ENCODE measurements around the gene CELF4.

CELF4 gene

DNA sequence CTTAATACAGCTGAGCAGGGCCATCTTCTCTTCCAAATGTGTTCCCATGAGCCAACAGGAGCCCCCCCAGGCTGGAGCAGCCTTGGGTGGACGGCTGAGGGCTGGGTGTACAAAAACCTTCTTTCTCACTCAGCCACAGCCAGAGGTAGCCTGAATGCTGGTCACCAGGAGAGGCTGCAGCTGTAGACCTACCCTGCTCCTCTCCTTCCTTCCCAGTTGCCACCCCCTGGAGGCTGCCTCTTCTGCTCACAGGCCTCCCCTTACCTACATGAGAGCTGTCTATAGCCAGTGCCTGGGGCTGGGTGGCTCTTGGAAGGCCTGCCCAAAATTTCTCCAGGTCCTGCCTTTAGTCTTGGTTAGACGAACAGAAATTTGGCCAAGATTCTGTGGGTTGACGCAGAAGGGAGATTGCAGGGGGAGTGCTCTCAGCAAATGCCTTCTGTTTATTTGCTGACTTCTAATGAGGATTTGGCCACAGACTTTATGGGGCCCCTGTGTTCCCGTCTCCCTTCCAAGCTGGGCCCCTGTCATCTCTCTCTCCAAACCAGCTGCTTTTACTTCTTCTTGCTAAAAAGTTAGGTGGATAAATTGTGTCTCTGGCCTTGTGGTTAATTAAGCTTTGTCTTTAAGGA lies 18.3 kb downstream of the CELF4 start:
- H3K4me3 Mint-ChIP-seq = no peak overlapping the region
- no peak for DNase-seq (ENCODE audit: low spot score)
- H3K27ac Mint-ChIP-seq = no peak overlapping the region
- no peaks in the 10 kb centered on the region for H3K27me3 Mint-ChIP-seq (ENCODE audit: low read depth)
- no peaks in the 10 kb centered on the region for H3K4me1 Mint-ChIP-seq (ENCODE audit: low read depth)
- no peaks in the 10 kb centered on the region for H3K9me3 Mint-ChIP-seq
- H3K36me3 Mint-ChIP-seq (ENCODE audit: low read depth) = no peaks in the 10 kb centered on the region

- Mint-ChIP-seq H3K27ac (no peak overlapping the region), H3K36me3 (ENCODE audit: low read depth) (no peaks in the 10 kb centered on the region), H3K4me1 (ENCODE audit: low read depth) (no peaks in the 10 kb centered on the region), H3K4me3 (no peak overlapping the region), H3K9me3 (no peaks in the 10 kb centered on the region), H3K27me3 (ENCODE audit: low read depth) (no peaks in the 10 kb centered on the region)
- no peak for DNase-seq (ENCODE audit: low spot score)
Measured at GRCh38 chr18:37546651-37547050, 18.9 kb downstream of the CELF4 start.

- Mint-ChIP-seq H3K27ac (no peak overlapping the region), H3K9me3 (no peaks in the 10 kb centered on the region), H3K4me1 (ENCODE audit: low read depth) (no peaks in the 10 kb centered on the region), H3K4me3 (no peak overlapping the region), H3K36me3 (ENCODE audit: low read depth) (no peaks in the 10 kb centered on the region), H3K27me3 (ENCODE audit: low read depth) (no peaks in the 10 kb centered on the region)
- no peak for DNase-seq (ENCODE audit: low spot score)
Measured at GRCh38 chr18:37546272-37546537, 19.4 kb downstream of the CELF4 start.

DNA sequence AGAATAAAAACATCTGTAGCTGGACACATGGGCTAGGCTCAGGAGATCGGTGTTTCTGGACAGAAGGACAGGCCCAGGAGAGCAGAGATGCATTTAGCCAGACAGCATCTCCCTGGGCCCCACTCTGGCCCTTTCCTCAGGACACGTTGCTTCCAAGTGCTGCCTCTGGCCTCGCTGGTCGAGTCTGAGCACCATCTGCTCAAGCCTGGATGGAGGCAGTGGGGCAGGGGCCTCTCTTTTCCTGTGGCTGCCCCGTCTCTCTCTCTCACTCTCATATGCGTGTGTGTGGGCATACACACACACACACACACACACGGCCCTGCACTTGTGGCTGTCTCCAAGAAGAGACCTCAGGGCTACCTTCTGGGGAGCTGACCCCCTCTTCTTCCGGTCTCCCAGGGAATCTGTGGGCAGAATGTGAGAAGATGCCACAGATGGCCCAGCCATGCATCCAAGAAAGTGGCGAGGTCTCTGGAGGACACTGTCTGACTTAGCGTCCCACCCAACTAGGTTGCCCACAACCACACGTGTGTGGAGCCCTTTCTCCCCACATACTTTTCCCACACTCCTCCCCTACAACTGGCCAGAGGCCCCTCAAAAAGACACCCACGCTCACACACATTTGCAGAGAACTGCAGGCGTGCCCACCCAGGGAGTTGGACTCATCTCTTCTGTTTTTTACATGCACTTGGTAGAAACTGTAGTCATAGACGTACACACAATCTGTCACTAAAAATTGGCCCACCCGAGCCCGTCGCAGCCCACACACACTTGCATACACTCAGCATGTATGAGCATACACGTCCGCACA lies 19.9 kb downstream of the CELF4 start:
- H3K4me1 Mint-ChIP-seq (ENCODE audit: low read depth) = no peaks in the 10 kb centered on the region
- H3K9me3 Mint-ChIP-seq = no peaks in the 10 kb centered on the region
- no peak overlapping the region for H3K4me3 Mint-ChIP-seq
- no peak overlapping the region for H3K27ac Mint-ChIP-seq
- H3K36me3 Mint-ChIP-seq (ENCODE audit: low read depth) = no peaks in the 10 kb centered on the region
- H3K27me3 Mint-ChIP-seq (ENCODE audit: low read depth) = no peaks in the 10 kb centered on the region
- no peak for DNase-seq (ENCODE audit: low spot score)

DNA sequence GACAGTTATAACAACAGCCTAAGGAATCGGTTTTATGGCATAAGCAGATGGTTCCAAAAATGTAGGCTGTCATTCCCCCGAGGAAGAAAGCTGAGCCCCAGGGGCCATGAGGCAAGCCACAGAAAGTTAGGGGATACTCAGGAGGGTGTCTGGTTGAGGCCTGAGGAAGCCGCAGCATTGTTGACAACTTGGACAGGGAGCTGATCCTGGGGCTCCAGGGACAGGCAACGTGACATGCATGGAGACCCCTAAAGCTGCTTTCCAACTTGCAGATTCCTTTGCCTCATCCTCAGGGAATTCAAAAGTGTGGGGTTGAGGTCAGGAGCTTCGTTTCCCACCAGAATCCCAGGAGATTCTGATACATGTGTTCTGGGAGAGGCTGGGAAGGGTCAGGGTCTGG lies 20.9 kb downstream of the CELF4 start:
- DNase-seq (ENCODE audit: low spot score) = no peak
- no peak overlapping the region for H3K4me3 Mint-ChIP-seq
- H3K9me3 Mint-ChIP-seq = no peaks in the 10 kb centered on the region
- no peak overlapping the region for H3K27ac Mint-ChIP-seq
- H3K27me3 Mint-ChIP-seq (ENCODE audit: low read depth) = no peaks in the 10 kb centered on the region
- H3K36me3 Mint-ChIP-seq (ENCODE audit: low read depth) = no peaks in the 10 kb centered on the region
- no peaks in the 10 kb centered on the region for H3K4me1 Mint-ChIP-seq (ENCODE audit: low read depth)

GRCh38 chr18:37544217-37544616 lies 21.4 kb downstream of the CELF4 start:
- Mint-ChIP-seq H3K4me1 (ENCODE audit: low read depth) (no peaks in the 10 kb centered on the region), H3K27me3 (ENCODE audit: low read depth) (no peaks in the 10 kb centered on the region), H3K4me3 (no peak overlapping the region), H3K36me3 (ENCODE audit: low read depth) (no peaks in the 10 kb centered on the region), H3K9me3 (no peaks in the 10 kb centered on the region), H3K27ac (no peak overlapping the region)
- DNase-seq (ENCODE audit: low spot score) = no peak

- Mint-ChIP-seq H3K27ac (no peak overlapping the region), H3K4me3 (no peak overlapping the region), H3K36me3 (ENCODE audit: low read depth) (no peaks in the 10 kb centered on the region), H3K27me3 (ENCODE audit: low read depth) (peaks cover 7% of the 10 kb centered on the region), H3K9me3 (no peaks in the 10 kb centered on the region), H3K4me1 (ENCODE audit: low read depth) (no peaks in the 10 kb centered on the region)
- no peak for DNase-seq (ENCODE audit: low spot score)
Measured at GRCh38 chr18:37543321-37543720, 22.3 kb downstream of the CELF4 start.

- H3K4me3 Mint-ChIP-seq = no peak overlapping the region
- H3K27me3 Mint-ChIP-seq (ENCODE audit: low read depth) = peaks cover 9% of the 10 kb centered on the region
- H3K27ac Mint-ChIP-seq = no peak overlapping the region
- H3K36me3 Mint-ChIP-seq (ENCODE audit: low read depth) = no peaks in the 10 kb centered on the region
- no peak for DNase-seq (ENCODE audit: low spot score)
- no peaks in the 10 kb centered on the region for H3K4me1 Mint-ChIP-seq (ENCODE audit: low read depth)
- H3K9me3 Mint-ChIP-seq = no peaks in the 10 kb centered on the region
Measured at GRCh38 chr18:37541517-37541916, 24.1 kb downstream of the CELF4 start.

- no peak for DNase-seq (ENCODE audit: low spot score)
- no peak overlapping the region for H3K27ac Mint-ChIP-seq
- H3K4me1 Mint-ChIP-seq (ENCODE audit: low read depth) = no peaks in the 10 kb centered on the region
- H3K4me3 Mint-ChIP-seq = no peak overlapping the region
- H3K9me3 Mint-ChIP-seq = no peaks in the 10 kb centered on the region
- peaks cover 9% of the 10 kb centered on the region for H3K27me3 Mint-ChIP-seq (ENCODE audit: low read depth)
- H3K36me3 Mint-ChIP-seq (ENCODE audit: low read depth) = no peaks in the 10 kb centered on the region
Measured at GRCh38 chr18:37540424-37541138, 25.0 kb downstream of the CELF4 start.

GRCh38 chr18:37539236-37539635 lies 26.4 kb downstream of the CELF4 start:
- Mint-ChIP-seq H3K4me3 (no peak overlapping the region), H3K27ac (no peak overlapping the region), H3K9me3 (no peaks in the 10 kb centered on the region), H3K4me1 (ENCODE audit: low read depth) (no peaks in the 10 kb centered on the region), H3K36me3 (ENCODE audit: low read depth) (no peaks in the 10 kb centered on the region), H3K27me3 (ENCODE audit: low read depth) (peaks cover 9% of the 10 kb centered on the region)
- no peak for DNase-seq (ENCODE audit: low spot score)

- Mint-ChIP-seq H3K4me3 (no peak overlapping the region), H3K27me3 (ENCODE audit: low read depth) (peaks cover 9% of the 10 kb centered on the region), H3K27ac (no peak overlapping the region), H3K4me1 (ENCODE audit: low read depth) (no peaks in the 10 kb centered on the region), H3K36me3 (ENCODE audit: low read depth) (no peaks in the 10 kb centered on the region), H3K9me3 (no peaks in the 10 kb centered on the region)
- no peak for DNase-seq (ENCODE audit: low spot score)
Measured at GRCh38 chr18:37538526-37539205, 26.9 kb downstream of the CELF4 start.

- H3K4me1 Mint-ChIP-seq (ENCODE audit: low read depth) = no peaks in the 10 kb centered on the region
- peak; percentile 29 for DNase-seq (ENCODE audit: low spot score)
- H3K4me3 Mint-ChIP-seq = no peak overlapping the region
- H3K27ac Mint-ChIP-seq = no peak overlapping the region
- H3K9me3 Mint-ChIP-seq = no peaks in the 10 kb centered on the region
- H3K36me3 Mint-ChIP-seq (ENCODE audit: low read depth) = no peaks in the 10 kb centered on the region
- peaks cover 9% of the 10 kb centered on the region for H3K27me3 Mint-ChIP-seq (ENCODE audit: low read depth)
Measured at GRCh38 chr18:37537868-37538525, 27.6 kb downstream of the CELF4 start.

DNA sequence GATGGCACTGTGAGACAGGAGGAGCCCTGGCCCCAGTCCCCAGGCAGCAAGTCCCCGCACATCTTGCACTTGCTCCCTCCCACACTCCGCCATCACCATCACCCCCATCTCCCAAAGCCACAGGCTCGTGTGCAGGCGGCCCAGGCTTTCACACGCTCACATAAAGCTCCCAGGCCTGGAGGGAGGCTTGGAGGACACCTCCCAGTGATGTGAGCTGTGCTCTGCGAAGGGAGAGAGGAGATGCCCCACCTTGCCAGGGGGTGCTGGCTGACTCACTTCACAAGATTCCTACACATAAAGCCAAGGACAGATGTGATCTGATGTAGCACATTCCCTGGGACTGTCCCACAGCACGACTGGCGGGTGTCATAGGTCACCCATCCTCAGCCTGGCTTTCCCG lies 28.9 kb downstream of the CELF4 start:
- Mint-ChIP-seq H3K4me1 (ENCODE audit: low read depth) (no peaks in the 10 kb centered on the region), H3K36me3 (ENCODE audit: low read depth) (no peaks in the 10 kb centered on the region), H3K27me3 (ENCODE audit: low read depth) (peaks cover 9% of the 10 kb centered on the region), H3K4me3 (no peak overlapping the region), H3K9me3 (no peaks in the 10 kb centered on the region), H3K27ac (no peak overlapping the region)
- DNase-seq (ENCODE audit: low spot score) = no peak

DNA sequence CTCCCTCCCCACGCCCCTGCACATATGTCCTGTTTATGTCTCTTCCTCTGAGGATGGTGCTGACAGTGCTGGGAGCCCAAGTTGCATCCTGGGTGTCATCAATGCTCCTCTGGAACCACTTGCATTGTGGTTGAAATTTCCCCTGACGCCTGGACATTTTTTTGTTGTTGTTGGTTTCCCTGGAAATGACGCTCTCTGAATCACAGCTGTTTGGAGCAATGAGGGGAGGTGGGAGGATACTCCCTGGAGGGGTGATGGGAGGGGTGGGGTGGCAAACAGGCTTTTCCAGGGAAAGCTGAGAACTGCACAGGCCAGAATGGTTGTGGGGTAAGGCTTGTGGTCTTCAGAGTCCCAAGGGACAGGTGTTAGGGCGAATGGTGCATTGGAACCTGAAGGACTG lies 29.6 kb downstream of the CELF4 start:
- no peak overlapping the region for H3K4me3 Mint-ChIP-seq
- H3K36me3 Mint-ChIP-seq (ENCODE audit: low read depth) = no peaks in the 10 kb centered on the region
- peaks cover 9% of the 10 kb centered on the region for H3K27me3 Mint-ChIP-seq (ENCODE audit: low read depth)
- H3K27ac Mint-ChIP-seq = no peak overlapping the region
- no peak for DNase-seq (ENCODE audit: low spot score)
- no peaks in the 10 kb centered on the region for H3K4me1 Mint-ChIP-seq (ENCODE audit: low read depth)
- no peaks in the 10 kb centered on the region for H3K9me3 Mint-ChIP-seq
